A673 (cell line): ENCODE data around the gene ARHGAP44. TPM values are rescaled to one million over a fixed set of nuclear protein-coding genes. Genes with fewer than 3 reads are reported as not detected.
A peak's percentile ranks its signal among the peaks of the same experiment; 100 is the strongest.

Experiments
- BruUV-seq: library from RNA; stranded (reverse); fragments of 400-500 nt; replicated peaks from 2 replicates; lab custom pipeline; 2021; lab: Mats Ljungman, UMichigan
- CTCF ChIA-PET: fragments of 300-600 bp; sonication (Branson Sonifier 250); formaldehyde crosslinking; loops from one replicate; lab custom pipeline; 2022; ENCODE audit warnings: antibody characterized with exemption; lab: Charles Lee
- POLR2A ChIA-PET: fragments of 300-600 bp; sonication (Branson Sonifier 250); formaldehyde crosslinking; loops from one replicate; lab custom pipeline; 2022; ENCODE audit warnings: antibody characterized with exemption; ENCODE audit not compliant: low non-redundant PET; lab: Charles Lee
- DNase-seq: peaks from one replicate; pipeline ENCODE4 v3.0.0-alpha.2; 2015; ENCODE audit warnings: low spot score
- H3K27ac ChIP-seq: fragments of 200-600 bp; sonication (generic); 2 replicates; pipeline ENCODE4 v1.5.1; 2016; ENCODE audit warnings: mixed run types, low read depth, mild to moderate bottlenecking, mixed read lengths, antibody characterized with exemption, low read length; ENCODE audit not compliant: poor library complexity, severe bottlenecking
- H3K27me3 ChIP-seq: fragments of 200-600 bp; sonication (generic); replicated peaks from 2 replicates; pipeline ENCODE4 v1.6.1; 2017; ENCODE audit warnings: mixed run types, low read depth, mild to moderate bottlenecking, mixed read lengths, antibody characterized with exemption, low read length; ENCODE audit not compliant: insufficient read depth, poor library complexity
- H3K36me3 ChIP-seq: fragments of 200-600 bp; sonication (generic); 2 replicates; pipeline ENCODE4 v1.6.1; 2016; ENCODE audit warnings: mixed run types, mild to moderate bottlenecking, mixed read lengths, antibody characterized with exemption, low read length; ENCODE audit not compliant: insufficient read depth, poor library complexity, severe bottlenecking
- H3K4me1 ChIP-seq: fragments of 200-600 bp; sonication (generic); 2 replicates; pipeline ENCODE4 v1.6.1; 2017; ENCODE audit warnings: mixed run types, mild to moderate bottlenecking, mixed read lengths, antibody characterized with exemption, low read length; ENCODE audit not compliant: insufficient read depth, poor library complexity, severe bottlenecking
- H3K4me3 ChIP-seq: fragments of 200-600 bp; sonication (generic); 2 replicates; pipeline ENCODE4 v1.5.1; 2016; ENCODE audit warnings: low read depth, mixed run types, mild to moderate bottlenecking, mixed read lengths, low read length; ENCODE audit not compliant: poor library complexity, severe bottlenecking
- H3K9me3 ChIP-seq: fragments of 200-600 bp; sonication (generic); 2 replicates; pipeline ENCODE4 v1.6.1; 2016; ENCODE audit warnings: mixed run types, low read depth, mild to moderate bottlenecking, mixed read lengths, antibody characterized with exemption, low read length; ENCODE audit not compliant: poor library complexity, severe bottlenecking
- EZH2 ChIP-seq: fragments of 200-600 bp; sonication (generic); IDR thresholded peaks from 2 replicates; pipeline ENCODE4 v1.6.1; 2017; ENCODE audit warnings: borderline replicate concordance, low read depth, mild to moderate bottlenecking, mixed read lengths, antibody characterized with exemption, low read length; ENCODE audit not compliant: poor library complexity, severe bottlenecking
- intact Hi-C: fragments of 100-400 bp; cut with micrococcal nuclease; formaldehyde crosslinking; loops from one replicate; pipeline ENCODE4 v1.10.0; 2022; ENCODE audit not compliant: unreplicated experiment
- total RNA-seq: library from RNA; stranded (reverse); gene quantifications from 2 replicates; pipeline ENCODE4 v1.2.3, GENCODE V29; 2021
- TF ChIP-seq, protein P1 (sequence below): fragments of 300-800, 200-600 bp; sonication (generic); conservative IDR thresholded peaks from 2 replicates; pipeline ENCODE4 v1.5.1; 2017; ENCODE audit warnings: low read depth, mild to moderate bottlenecking, antibody characterized with exemption, low read length, moderate library complexity, mixed read lengths

The ARHGAP44 gene
- total RNA-seq, 1 experiment from 2014 or later, result 0.49 TPM

GRCh38 chr17:12928736-12929135 is 139.4 kb downstream of the ARHGAP44 start:
- intact Hi-C loops, result loop anchor here (5.0 kb wide), 1 partner anchor 74 kb away; no protein-coding TSS in a partner anchor
- peaks cover 59% of the 10 kb centered on the region for H3K27me3 ChIP-seq
- no peaks in the 10 kb centered on the region for H3K36me3 ChIP-seq
- ChIA-PET CTCF (no interaction called here), POLR2A (no interaction called here)
- peaks cover 4% of the 10 kb centered on the region for H3K9me3 ChIP-seq
- H3K4me3 ChIP-seq, result no peak overlapping the region
- BruUV-seq, result no TSS peak
- no peak for TF ChIP-seq EZH2
- TF ChIP-seq, protein P1, sequence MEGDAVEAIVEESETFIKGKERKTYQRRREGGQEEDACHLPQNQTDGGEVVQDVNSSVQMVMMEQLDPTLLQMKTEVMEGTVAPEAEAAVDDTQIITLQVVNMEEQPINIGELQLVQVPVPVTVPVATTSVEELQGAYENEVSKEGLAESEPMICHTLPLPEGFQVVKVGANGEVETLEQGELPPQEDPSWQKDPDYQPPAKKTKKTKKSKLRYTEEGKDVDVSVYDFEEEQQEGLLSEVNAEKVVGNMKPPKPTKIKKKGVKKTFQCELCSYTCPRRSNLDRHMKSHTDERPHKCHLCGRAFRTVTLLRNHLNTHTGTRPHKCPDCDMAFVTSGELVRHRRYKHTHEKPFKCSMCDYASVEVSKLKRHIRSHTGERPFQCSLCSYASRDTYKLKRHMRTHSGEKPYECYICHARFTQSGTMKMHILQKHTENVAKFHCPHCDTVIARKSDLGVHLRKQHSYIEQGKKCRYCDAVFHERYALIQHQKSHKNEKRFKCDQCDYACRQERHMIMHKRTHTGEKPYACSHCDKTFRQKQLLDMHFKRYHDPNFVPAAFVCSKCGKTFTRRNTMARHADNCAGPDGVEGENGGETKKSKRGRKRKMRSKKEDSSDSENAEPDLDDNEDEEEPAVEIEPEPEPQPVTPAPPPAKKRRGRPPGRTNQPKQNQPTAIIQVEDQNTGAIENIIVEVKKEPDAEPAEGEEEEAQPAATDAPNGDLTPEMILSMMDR, result peak; percentile 36
- no peak overlapping the region for H3K27ac ChIP-seq
- DNase-seq, result peak; percentile 22
- peaks cover 20% of the 10 kb centered on the region for H3K4me1 ChIP-seq

GRCh38 chr17:12936501-12936900 is 147.2 kb downstream of the ARHGAP44 start:
- ChIA-PET POLR2A (no interaction called here), CTCF (no interaction called here)
- no peak overlapping the region for H3K27ac ChIP-seq
- peaks cover 12% of the 10 kb centered on the region for H3K9me3 ChIP-seq
- H3K4me3 ChIP-seq, result no peak overlapping the region
- intact Hi-C loops, result no loop called here
- no TSS peak for BruUV-seq
- H3K27me3 ChIP-seq, result peaks cover 48% of the 10 kb centered on the region
- H3K36me3 ChIP-seq, result no peaks in the 10 kb centered on the region
- H3K4me1 ChIP-seq, result no peaks in the 10 kb centered on the region
- TF ChIP-seq EZH2, result no peak
- TF ChIP-seq, protein P1, result no peak
- DNase-seq, result no peak

GRCh38 chr17:12940699-12941098 is 151.4 kb downstream of the ARHGAP44 start:
- Histone ChIP-seq H3K9me3 (peaks cover 7% of the 10 kb centered on the region), H3K27ac (no peak overlapping the region), H3K27me3 (peaks cover 36% of the 10 kb centered on the region), H3K4me1 (no peaks in the 10 kb centered on the region), H3K4me3 (no peak overlapping the region), H3K36me3 (no peaks in the 10 kb centered on the region)
- intact Hi-C loops, result no loop called here
- POLR2A ChIA-PET, result no interaction called here
- BruUV-seq, result no TSS peak
- no peak for TF ChIP-seq EZH2
- TF ChIP-seq, protein P1, result no peak
- CTCF ChIA-PET, result no interaction called here
- DNase-seq, result no peak
